Esophagus mucosa (tissue), 1 donor: ENCODE results near the gene PTPRD. TPM values are rescaled to one million over a fixed set of nuclear protein-coding genes. Genes with fewer than 3 reads are reported as not detected.

Experiments used
- ATAC-seq: fragments of 200-7000 bp; cut with Tn5 transposase; one replicate; pipeline ENCODE4 v1.9.1; 2020
- total RNA-seq: library from RNA; stranded (reverse); gene quantifications from one replicate; pipeline ENCODE4 v1.2.4, GENCODE V29; 2023
- donor health status: DM: yes; HTN: yes; CAD: no.

PTPRD gene
- total RNA-seq, 1 donor from 2014 or later: 8.7 TPM

DNA sequence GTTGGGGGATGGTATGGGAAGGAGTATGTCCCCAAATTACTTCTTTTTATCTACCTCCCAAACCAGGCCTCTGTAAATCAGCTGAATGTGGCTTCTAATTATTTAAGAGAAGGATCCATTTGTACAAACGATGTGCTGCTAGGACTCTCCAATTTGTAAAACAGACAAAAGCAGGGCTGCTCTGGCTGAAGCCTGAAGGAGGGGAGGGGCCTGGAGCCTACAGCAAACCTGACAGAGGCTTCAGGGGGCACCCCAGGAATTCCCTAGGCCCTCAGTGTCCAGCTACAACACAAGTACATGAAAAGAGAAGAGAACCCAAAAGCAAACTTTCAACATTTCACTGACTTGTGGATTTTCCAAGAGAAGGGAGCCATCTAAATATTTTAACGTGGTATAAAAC, 1873.9 kb downstream of the PTPRD start:
- no peak for ATAC-seq

DNA sequence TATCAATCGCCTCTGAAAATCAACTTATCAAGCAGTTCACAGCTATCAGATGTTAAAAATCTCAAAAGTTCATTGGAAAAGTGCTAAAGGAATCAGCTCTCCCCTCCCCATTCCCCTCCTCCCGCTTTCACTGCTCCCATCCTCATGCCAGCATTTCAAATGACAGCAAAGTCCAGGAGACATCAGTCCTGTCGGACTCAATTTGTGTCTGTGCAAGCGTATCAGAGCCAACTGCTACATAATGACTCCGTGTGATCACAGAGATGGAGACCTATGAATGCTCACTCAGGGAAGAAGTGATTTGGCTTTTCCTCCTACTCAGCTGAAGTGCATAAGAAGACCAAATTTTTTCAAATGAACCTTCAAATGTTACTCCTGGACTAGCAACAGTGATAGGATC, 1876.0 kb downstream of the PTPRD start:
- no peak for ATAC-seq

DNA sequence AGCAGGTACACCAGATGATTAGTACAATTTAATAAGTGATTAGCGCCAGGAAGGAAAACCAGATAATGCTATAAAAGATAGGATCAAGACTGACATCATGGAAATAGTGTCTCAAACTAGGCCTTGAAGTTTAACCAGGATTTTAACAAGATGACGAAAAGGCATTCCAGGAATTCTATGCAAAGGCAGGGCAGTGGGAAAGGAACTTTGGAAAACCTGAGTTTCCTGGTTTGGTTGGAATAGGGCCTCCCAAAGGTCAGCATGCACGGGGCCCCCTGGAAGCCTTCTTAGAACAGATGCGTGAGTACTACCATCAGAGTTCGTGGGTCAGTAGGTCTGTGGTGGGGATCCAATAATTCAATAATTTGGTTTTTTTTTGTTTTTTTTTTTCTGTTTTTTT, 1878.0 kb downstream of the PTPRD start:
- no peak for ATAC-seq

DNA sequence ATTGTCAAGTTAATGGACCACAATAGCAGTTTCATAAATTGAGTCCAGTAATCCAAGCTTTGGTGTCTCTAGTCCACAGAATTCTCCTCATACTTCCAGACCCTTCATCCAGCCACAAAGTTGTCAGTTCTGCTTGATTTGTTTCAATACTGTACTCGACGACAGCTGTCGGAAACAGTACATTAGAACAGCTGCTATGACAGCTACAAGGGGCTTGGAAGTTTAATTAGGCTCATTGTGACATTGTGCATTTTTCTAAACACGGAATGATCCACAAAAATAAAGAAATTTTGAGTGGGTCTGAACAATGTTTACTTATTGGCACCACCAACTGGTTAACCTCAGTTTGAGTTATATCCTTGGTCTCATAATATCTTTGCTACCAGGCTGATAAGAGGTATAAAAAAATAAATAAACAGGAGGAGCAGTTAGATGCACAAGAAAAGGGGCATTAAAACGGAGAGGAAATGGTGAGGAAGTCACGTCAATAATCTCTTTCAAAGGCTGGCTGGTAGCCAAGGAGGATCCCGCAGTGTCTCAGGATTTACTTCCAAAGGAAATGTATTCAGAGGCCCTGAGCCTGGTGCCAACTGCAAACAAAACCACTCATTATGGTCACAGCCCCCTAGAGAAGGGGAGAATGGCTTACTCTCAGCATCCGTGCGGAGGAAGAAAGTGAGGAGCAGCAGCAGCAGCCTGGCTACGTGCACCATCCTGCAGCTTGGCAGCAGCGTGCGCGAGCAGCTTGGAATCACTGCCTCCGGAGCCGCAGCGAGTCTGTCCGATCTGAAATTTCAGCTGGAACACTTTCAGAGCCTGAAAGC, 1879.5 kb downstream of the PTPRD start:
- ATAC-seq: peak; percentile 38

DNA sequence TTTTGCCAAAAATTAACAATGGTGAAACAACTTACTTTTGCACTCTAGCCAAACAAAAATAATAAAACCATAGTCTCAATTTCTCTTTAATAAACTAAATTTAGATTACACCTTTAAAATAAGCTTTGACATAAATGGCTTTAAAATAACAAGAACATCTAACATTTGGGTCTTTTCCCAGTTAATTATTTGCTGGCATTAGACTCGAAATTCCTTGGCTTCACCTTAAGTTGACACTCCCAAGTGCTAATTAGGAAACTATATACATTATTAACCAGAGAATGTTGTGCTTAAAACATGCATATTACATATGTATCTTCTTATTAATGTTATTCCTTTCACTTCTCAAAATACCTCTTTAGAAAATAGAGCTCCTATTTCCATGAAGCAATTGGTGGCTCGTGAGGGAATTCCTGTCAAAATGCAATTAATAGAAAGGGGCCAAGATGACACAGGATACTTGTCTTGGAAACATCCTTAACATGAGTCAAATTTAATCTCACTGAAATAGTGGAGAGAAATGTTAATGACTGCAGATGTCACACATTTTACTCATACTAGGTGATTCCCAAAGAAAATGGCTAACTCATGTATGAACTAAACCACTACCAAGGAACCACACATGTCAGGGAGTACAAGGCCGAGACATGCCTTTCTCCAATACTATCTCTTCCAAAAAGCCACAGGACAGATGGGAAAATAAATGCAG, 1880.3 kb downstream of the PTPRD start:
- ATAC-seq: no peak

DNA sequence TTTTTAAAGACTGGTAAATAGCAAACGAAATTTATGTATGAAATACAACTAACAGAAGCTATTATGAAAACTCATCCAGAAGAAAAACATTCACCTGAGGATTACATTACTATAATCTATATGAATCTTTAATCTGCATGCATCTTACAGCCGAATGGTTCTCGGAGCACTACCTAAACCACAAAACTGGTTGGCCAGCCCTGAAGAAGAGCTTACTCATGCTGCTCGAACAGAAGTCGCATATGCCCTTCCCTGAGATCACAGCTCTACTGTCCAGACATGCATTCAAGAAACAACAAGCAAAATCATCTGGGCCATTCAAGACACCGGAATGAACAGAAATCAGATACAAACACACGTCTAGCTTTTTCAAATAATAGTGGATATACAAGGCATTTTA, 1882.2 kb downstream of the PTPRD start:
- peak; percentile 46 for ATAC-seq

DNA sequence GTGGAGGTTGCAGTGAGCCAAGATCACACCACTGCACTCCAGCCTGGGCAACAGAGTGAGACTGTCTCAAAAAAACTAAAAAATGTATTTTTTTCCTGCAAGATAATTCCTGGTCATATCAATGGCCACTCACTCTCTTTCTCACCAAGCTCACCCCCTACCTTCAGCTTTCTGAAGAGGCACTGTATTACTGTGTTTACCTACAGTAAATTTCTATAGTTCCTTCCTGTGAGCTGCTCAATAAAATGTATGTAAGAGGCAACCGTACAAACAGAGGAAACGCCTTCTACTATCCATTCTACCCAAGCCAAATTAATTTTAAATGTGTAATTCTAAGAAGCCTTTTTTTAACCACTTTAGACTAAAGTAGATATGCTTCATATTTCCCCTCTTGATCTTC, 1883.9 kb downstream of the PTPRD start:
- ATAC-seq: no peak

DNA sequence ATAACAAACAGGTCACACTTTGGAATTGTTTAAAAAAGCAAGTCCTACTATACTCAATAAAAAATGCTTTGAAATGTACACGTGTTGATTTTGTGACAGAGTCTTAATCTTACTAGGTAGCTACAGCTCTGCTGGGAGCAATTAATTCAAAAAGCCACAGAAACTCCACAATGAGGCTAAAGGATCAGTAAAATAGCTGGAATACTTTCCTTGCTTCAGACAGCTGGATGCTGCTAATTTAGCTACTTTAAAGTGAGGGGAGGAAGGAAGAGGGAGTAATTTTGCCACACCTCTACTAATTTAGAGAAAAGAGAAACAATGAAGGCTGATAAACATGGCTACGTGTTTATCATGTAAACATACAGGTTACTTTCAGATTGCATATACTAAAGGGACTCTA, 1885.6 kb downstream of the PTPRD start:
- no peak for ATAC-seq

DNA sequence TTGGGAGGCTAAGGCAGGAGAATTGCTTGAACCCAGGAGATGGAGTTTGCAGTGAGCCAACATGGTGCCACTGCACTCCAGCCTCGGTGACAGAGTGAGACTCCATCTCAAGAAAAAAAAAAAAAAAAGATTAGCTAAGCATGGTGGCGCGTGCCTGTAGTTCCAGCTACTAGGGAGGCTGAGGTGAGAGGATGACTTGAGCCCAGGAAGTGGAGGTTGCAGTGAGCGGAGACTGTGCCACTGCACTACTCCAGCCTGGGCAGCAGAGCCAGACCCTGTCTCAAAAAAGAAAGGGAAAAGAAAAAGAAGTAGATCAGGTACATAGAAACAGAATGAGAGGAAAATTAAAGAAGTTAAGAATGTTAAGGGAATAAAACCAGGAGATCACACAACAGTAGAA, 1886.1 kb downstream of the PTPRD start:
- no peak for ATAC-seq

DNA sequence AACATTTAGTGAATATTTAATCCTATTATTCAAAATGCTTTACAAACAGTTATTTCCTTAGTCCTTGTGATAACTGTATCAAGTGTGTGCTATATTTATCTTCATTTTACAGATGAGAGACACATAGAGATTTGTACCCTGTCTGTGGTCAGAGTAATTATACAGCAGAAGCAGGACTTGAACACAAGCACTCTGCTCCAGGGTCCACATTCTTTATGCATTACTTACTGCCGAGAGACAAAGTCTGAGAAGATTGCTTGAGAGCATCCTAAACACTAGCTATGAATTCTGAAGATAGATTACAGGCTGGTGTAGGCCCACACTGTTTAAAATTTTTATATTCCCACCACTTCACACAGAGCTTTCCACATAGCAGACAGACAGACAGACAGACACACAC, 1887.2 kb downstream of the PTPRD start:
- ATAC-seq: no peak

DNA sequence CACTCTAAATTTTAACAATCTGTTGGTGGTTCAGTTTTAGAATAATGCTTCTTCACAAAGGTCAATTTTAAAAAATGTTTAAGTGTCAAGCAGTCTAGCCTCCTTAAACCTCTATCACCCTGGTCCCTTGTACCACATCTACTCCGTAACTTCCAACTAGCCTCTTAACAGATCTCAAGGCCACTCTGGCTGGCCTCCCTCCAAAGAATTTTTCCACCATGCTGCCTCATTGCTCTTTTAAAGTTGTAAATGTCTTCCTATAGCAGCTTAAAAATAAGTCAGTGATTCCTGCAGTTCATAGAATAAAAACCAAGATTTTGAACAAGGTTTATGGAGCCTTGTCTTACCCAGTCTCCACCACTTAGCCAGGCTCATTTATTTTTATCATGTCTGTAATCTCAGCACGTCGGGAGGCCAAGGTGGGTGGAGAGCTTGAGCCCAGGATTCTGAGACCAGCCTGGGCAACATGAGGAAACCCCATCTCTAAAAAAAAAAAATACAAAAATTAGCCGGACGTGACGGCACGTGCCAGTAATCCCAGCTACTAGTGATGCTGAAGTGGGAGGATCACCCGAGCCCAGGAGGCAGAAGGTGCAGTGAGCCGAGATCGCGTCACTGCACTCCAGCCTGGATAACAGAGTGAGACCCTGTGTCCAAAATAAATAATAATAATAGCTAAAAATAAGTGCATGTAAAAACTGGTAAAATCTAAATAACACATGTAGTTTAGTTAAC, 1888.4 kb downstream of the PTPRD start:
- no peak for ATAC-seq

DNA sequence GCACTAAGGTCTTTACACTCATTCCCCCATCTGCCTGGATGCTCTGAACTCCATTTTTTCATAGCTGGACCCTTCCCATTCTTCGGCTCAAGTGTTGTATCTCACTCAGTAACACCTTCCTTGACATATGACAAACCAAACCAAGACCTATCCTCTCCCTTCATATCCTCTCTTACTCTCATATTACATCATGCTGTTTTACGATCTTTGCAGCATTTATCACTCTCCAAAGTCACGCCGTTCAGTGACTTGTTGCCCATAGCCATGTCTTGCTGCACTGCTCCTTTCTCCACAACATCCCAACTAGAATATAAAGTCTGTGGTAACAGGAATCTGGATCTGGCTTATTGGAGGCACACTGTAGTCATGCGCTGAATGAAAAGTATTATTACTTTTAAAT, 1889.6 kb downstream of the PTPRD start:
- ATAC-seq: no peak

DNA sequence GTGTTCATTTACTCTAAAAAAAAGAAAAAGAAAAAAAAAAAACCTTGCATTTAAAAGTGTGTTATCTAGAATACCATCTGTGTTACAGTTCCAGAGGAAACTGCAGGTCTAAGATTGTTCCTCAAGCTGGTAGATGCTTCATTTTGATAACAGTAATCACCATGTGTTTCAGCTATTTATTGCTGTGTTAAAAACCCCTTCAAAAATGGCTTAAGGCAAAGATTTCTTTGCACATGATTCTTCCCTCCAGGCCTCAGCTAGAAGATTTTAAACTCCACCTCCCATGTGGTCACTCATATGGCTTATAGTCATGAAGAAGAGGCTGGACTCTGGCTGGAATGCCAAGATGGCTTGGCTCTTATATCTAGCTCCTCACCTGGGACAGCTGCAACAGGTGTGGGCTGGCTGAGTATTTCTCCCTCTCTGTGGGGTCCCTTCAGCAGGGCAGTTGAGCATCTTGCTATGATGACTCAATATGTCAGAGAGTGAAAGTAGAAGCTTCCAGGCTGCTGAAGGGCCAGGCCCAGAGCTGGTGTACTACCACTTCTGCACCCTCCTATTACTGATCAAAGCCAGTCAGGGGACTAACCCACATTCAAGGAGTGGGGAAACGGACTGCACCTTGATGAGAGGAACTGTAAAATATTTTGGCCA, 1892.8 kb downstream of the PTPRD start:
- no peak for ATAC-seq

DNA sequence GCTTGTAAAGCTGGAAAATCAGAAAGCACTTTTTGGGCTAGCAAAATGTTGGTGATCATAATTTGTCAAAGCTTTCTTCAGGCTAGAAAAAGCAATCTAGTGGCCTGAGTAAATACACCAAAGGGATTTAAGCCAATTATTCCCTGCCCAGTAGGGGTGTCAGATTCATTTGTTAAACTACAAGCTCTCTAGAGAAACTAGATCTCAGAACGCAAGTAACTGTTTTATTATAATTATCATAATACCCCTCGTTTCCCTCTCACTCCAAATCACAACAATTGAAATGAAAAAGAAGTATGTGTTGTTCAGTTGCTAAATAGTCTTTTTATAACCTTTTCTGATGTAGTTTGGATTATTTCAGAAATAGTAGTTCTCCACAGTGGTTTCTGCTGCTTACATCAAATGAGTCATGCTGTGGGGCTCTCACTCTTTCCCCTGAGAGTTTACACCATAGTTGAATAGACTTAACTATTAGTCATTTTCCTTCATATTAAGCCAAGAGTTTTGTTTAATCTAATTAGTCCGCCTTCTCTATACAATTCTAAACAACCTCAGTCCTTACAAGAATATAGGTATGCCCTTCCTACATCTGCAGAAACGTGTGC, 1894.6 kb downstream of the PTPRD start:
- ATAC-seq: peak; percentile 53

DNA sequence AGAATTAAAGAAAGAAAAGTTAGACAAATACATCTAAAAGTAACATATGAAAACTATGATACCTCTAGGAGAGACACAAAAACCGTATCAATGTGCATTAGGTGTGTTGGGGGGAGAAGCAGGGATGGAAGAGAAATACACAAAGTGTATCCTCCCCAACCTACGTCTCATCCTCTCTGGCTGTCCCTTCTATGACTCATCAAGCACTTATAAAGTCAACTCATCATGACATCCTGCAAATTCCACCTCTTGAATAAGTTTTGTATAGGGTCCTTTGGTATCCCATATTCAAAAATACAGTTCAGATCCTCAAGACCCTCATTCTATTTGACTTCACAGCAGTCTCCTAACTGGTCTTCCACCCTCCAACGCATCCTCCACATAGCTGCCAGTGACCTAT, 1895.7 kb downstream of the PTPRD start:
- no peak for ATAC-seq

DNA sequence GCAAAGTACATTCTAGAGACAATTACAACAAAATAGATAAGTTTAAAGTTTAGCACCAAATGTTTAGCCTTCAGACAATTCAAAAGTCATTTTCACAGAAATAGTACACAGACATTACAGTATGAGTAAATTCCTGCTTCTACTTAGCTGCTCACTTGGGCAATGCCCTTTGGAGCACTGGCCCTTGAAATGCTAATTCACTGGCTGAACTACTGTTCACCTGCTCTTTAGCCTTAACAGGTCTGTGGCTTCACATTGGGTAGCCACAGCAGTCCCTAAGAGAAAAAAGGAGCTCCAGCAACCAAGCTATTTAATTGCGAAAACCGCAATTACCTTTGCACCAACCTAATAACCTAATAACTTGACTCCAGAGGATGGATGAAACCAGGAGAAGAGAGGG, 1897.0 kb downstream of the PTPRD start:
- ATAC-seq: no peak

DNA sequence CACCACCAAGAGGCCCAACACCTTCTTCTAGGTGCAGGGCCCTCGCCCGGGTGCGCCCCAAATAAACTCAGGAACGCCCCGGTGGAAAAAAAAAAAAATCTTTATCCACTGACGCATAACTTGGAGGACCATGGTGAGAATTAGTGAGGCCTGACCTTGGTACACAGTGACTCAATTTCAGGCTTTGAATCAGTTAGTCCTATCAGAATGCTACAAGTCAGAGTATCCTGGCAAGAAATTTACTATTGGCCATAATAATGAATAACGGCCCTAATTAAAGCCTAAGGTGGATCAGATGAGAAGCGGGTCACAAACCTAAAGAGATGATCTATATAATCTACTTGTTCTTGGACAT, 1899.0 kb downstream of the PTPRD start:
- no peak for ATAC-seq

DNA sequence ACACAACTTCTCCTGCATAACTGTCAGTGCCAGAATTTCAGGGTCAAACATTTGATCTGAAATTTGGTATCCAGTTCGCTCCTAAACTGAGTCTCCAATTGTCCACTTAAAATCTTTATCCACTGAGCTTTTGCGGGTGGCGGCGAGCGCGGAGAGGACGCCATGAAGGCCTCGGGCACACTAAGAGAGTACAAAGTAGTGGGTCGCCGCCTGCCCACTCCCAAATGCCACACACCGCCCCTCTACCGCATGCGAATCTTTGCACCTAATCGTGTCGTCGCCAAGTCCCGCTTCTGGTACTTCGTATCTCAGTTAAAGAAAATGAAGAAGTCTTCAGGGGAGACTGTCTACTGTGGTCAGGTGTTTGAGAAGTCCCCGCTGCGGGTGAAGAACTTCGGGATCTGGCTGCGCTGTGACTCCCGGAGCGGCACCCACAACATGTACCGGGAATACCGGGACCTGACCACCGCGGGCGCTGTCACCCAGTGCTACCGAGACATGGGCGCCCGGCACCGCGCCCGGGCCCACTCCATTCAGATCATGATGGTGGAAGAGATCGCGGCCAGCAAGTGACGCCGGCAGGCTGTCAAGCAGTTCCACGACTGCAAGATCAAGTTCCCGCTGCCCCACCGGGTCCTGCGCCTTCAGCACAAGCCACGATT, 1899.5 kb downstream of the PTPRD start:
- ATAC-seq: no peak

DNA sequence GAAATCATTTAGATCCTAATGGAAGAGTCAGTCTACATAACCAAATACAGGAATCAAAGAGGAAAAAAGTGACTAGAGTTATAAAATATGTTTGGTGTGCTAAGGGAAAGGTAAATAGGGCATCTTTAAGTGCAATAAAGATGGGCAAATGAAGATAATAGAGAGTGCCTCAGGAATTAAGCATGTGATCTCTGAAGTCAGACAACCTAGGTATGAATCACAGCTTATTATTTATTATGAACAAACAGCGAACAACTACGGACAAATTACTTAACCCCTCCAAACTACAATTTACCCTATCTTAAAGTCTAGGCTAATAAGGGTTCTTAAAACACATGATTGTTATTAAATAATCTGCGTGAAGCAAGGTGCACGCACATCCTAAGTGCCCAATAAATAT, 1903.1 kb downstream of the PTPRD start:
- ATAC-seq: no peak

DNA sequence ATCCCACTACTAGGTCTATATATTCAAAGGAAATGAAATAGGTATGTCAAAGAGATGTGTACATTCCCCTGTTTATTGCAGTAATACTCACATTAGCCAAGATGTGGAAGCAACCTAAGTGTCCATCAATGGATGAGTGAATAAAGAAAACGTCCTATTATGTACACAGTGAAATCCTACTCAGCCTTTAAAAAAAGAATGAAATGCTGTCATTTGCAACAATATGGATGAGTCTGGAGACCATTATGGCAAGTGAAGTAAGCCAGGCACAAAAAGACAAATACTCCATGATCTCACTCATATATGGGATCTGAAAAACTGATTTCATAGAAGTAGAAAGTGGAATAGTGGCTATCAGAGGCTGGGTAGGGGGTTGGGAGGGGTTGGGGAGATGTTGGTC, 1904.1 kb downstream of the PTPRD start:
- no peak for ATAC-seq

DNA sequence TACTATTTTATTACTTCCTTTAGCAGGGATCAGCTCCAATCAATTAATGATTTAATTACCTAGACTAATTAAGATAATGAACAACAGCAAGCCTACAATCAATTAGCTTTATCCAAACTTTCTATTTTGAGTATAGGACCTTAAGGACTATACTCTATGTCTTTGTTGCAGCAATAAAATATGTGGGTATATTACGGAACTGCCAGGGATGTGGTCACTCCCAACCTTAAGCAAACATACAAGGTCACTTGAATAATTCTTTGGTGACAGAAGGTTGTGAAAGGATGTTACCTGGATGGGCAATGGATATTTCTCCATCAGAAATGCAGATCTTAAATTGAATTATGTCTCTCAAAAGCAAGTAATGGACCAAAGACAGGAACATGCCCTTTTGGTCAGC, 1905.8 kb downstream of the PTPRD start:
- ATAC-seq: no peak

DNA sequence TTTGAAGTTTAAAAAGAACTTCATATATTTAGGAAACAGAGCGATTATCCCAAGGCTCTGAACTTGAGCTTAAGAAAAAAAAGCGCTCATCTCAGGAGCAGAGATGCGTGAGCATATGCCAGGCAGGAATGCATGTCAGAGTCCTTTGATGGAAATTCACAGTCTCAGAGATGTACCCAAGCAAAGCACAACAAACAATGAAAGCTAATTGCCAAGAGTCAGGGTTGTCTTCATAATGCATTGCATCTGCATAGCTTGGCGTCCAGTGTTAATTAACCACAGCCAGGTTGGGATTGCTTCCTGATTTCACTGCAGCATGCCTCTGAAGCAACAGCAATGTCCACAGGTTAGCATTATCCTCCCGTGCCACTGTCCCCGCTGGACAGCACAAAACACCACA, 1906.3 kb downstream of the PTPRD start:
- ATAC-seq: no peak
